ENCODE results near the gene CEACAM8. TPM values are rescaled to one million over a fixed set of nuclear protein-coding genes. Genes with fewer than 3 reads are reported as not detected.

CEACAM8 gene
- total RNA-seq, 1 donor from 2014 or later, result not detected

- Mint-ChIP-seq H3K4me3 (ENCODE audit: unreplicated experiment) (no peak overlapping the region), H3K27ac (ENCODE audit: unreplicated experiment) (no peak overlapping the region), H3K27me3 (ENCODE audit: low read depth) (peaks cover 3% of the 10 kb centered on the region), H3K4me1 (ENCODE audit: low read depth) (no peaks in the 10 kb centered on the region), H3K9me3 (ENCODE audit: low read depth) (peaks cover 5% of the 10 kb centered on the region), H3K36me3 (ENCODE audit: low read depth) (no peaks in the 10 kb centered on the region)
- no peak for DNase-seq (ENCODE audit: low spot score)
- peak; percentile 62 for TF ChIP-seq CTCF (IDR thresholded peaks at IDR 0.05)
Observed at GRCh38 chr19:42606660-42607351, 12.1 kb upstream of the CEACAM8 start.

- Mint-ChIP-seq H3K9me3 (ENCODE audit: low read depth) (peaks cover 13% of the 10 kb centered on the region), H3K27ac (ENCODE audit: unreplicated experiment) (no peak overlapping the region), H3K36me3 (ENCODE audit: low read depth) (no peaks in the 10 kb centered on the region), H3K27me3 (ENCODE audit: low read depth) (peaks cover 3% of the 10 kb centered on the region), H3K4me3 (ENCODE audit: unreplicated experiment) (no peak overlapping the region), H3K4me1 (ENCODE audit: low read depth) (no peaks in the 10 kb centered on the region)
- no peak for DNase-seq (ENCODE audit: low spot score)
- TF ChIP-seq CTCF (IDR thresholded peaks at IDR 0.05), result no peak
Observed at GRCh38 chr19:42601811-42602443, 7.2 kb upstream of the CEACAM8 start.

GRCh38 chr19:42596391-42597072 is 1.8 kb upstream of the CEACAM8 start:
- Mint-ChIP-seq H3K36me3 (ENCODE audit: low read depth) (no peaks in the 10 kb centered on the region), H3K4me3 (ENCODE audit: unreplicated experiment) (no peak overlapping the region), H3K4me1 (ENCODE audit: low read depth) (no peaks in the 10 kb centered on the region), H3K9me3 (ENCODE audit: low read depth) (peaks cover 11% of the 10 kb centered on the region), H3K27me3 (ENCODE audit: low read depth) (peaks cover 14% of the 10 kb centered on the region), H3K27ac (ENCODE audit: unreplicated experiment) (no peak overlapping the region)
- no peak for DNase-seq (ENCODE audit: low spot score)
- TF ChIP-seq CTCF (IDR thresholded peaks at IDR 0.05), result peak; percentile 82

GRCh38 chr19:42595550-42596172 is 937 bp upstream of the CEACAM8 start:
- peaks cover 14% of the 10 kb centered on the region for H3K27me3 Mint-ChIP-seq (ENCODE audit: low read depth)
- peaks cover 11% of the 10 kb centered on the region for H3K9me3 Mint-ChIP-seq (ENCODE audit: low read depth)
- H3K36me3 Mint-ChIP-seq (ENCODE audit: low read depth), result no peaks in the 10 kb centered on the region
- no peak overlapping the region for H3K27ac Mint-ChIP-seq (ENCODE audit: unreplicated experiment)
- no peak for DNase-seq (ENCODE audit: low spot score)
- no peaks in the 10 kb centered on the region for H3K4me1 Mint-ChIP-seq (ENCODE audit: low read depth)
- no peak for TF ChIP-seq CTCF (IDR thresholded peaks at IDR 0.05)
- no peak overlapping the region for H3K4me3 Mint-ChIP-seq (ENCODE audit: unreplicated experiment)

GRCh38 chr19:42589792-42590191 is 4.9 kb downstream of the CEACAM8 start:
- H3K27me3 Mint-ChIP-seq (ENCODE audit: low read depth), result peaks cover 22% of the 10 kb centered on the region

More at GRCh38 chr19:42589792-42590191, 4.9 kb downstream of the CEACAM8 start:
- no peaks in the 10 kb centered on the region for H3K9me3 Mint-ChIP-seq (ENCODE audit: low read depth)
- H3K36me3 Mint-ChIP-seq (ENCODE audit: low read depth), result no peaks in the 10 kb centered on the region
- H3K4me1 Mint-ChIP-seq (ENCODE audit: low read depth), result no peaks in the 10 kb centered on the region
- H3K4me3 Mint-ChIP-seq (ENCODE audit: unreplicated experiment), result no peak overlapping the region
- TF ChIP-seq CTCF (IDR thresholded peaks at IDR 0.05), result no peak
- H3K27ac Mint-ChIP-seq (ENCODE audit: unreplicated experiment), result no peak overlapping the region
- DNase-seq (ENCODE audit: low spot score), result no peak
